Esophagus squamous epithelium (tissue), 5 donors: Measurements from ENCODE around the gene ADAMTS9. TPM values are rescaled to one million over a fixed set of nuclear protein-coding genes. Genes with fewer than 3 reads are reported as not detected.

Experiments used
- DNase-seq: peaks from one replicate; lab custom pipeline; 2025; lab: John Stamatoyannopoulos, UW
- H3K27ac ChIP-seq, 4 donors: fragments of 200-600 bp; sonication (generic); one replicate each; pipeline ENCODE4 v1.5.1; 2016 to 2019; ENCODE audit warnings: mild to moderate bottlenecking in 1 of 4
- H3K27me3 ChIP-seq, 4 donors: fragments of 200-600 bp; sonication (generic); 1 replicate in 3 of 4; 2 replicates in 1 of 4; pipeline versions ENCODE4 v1.5.1 to v1.6.0; 2017 to 2021; ENCODE audit warnings: antibody characterized with exemption in 1 of 4
- H3K36me3 ChIP-seq, 3 donors: fragments of 200-600 bp; sonication (generic); one replicate each; pipeline ENCODE4 v1.5.1; 2016 to 2019
- H3K4me1 ChIP-seq, 3 donors: fragments of 200-600 bp; sonication (generic); one replicate each; pipeline ENCODE4 v1.5.1; 2017 to 2019
- H3K4me3 ChIP-seq, 4 donors: fragments of 200-600 bp; sonication (generic); 1 replicate in 3 of 4; 2 replicates in 1 of 4; pipeline ENCODE4 v1.5.1; 2016 to 2019; ENCODE audit warnings: mild to moderate bottlenecking in 2 of 4, moderate library complexity in 1 of 4
- H3K9me3 ChIP-seq, 3 donors: fragments of 200-600 bp; sonication (generic); one replicate each; pipeline ENCODE4 v1.5.1; 2016 to 2019
- POLR2A ChIP-seq, 4 donors: fragments of 450-650 bp; IDR thresholded peaks; one replicate each; pipeline ENCODE4 v1.6.1; 2017; ENCODE audit warnings: antibody characterized with exemption in 4 of 4, mild to moderate bottlenecking in 4 of 4, moderate library complexity in 3 of 4
- WGBS, 2 donors: methylation state at CpG; one replicate each; pipeline ENCODE4 v1.1.5; 2018; 5-methylcytosine and 5-hydroxymethylcytosine counted together
- intact Hi-C: fragments of 100-400 bp; cut with DNase I; formaldehyde crosslinking; loops from one replicate; pipeline ENCODE4 v1.15.0; 2022
- total RNA-seq, 4 donors: library from RNA; depleted of rRNA; stranded (reverse); fragments of >200 nt; gene quantifications; one replicate each; pipeline ENCODE4 v1.1.0, GENCODE V29; 2016
- TF ChIP-seq, protein P1 (sequence below), 6 experiments: fragments of 450-650 bp in 4 of 6; fragments of 200-600 bp in 2 of 6; sonication (generic) in 2 of 6; IDR thresholded peaks; one replicate each; pipeline ENCODE4 v1.5.1; 2016 to 2019; ENCODE audit warnings: antibody characterized with exemption in 6 of 6, mild to moderate bottlenecking in 4 of 6, moderate library complexity in 4 of 6
- donor health status: DM: yes; HTN: yes; CAD: no.

ADAMTS9 gene
- total RNA-seq, 4 donors from 2014 or later: 3.1 to 15.1 (median 5.9) TPM

DNA sequence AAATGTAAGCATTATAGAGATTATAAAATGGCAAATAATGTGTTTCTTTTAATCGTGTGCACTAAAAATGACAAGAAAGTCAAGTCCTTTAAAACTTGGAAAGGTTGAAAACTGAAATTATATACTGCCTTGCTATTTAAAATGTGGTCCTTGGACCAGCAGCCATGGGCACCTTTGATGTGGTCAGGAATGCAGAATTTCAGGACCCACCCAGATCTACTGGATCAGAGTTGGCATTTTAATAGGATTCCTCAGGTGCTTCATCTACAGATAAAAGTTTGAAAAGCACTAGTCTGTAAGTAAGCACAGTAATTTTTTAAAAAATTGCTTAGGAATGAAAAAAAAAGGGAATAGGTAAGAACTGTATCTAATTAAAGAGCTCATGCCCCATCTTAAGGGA lies 55.8 kb downstream of the ADAMTS9 start:
- intact Hi-C loops: no loop called here
- TF ChIP-seq, protein P1, sequence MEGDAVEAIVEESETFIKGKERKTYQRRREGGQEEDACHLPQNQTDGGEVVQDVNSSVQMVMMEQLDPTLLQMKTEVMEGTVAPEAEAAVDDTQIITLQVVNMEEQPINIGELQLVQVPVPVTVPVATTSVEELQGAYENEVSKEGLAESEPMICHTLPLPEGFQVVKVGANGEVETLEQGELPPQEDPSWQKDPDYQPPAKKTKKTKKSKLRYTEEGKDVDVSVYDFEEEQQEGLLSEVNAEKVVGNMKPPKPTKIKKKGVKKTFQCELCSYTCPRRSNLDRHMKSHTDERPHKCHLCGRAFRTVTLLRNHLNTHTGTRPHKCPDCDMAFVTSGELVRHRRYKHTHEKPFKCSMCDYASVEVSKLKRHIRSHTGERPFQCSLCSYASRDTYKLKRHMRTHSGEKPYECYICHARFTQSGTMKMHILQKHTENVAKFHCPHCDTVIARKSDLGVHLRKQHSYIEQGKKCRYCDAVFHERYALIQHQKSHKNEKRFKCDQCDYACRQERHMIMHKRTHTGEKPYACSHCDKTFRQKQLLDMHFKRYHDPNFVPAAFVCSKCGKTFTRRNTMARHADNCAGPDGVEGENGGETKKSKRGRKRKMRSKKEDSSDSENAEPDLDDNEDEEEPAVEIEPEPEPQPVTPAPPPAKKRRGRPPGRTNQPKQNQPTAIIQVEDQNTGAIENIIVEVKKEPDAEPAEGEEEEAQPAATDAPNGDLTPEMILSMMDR (IDR thresholded peaks at IDR 0.05): no peak
- TF ChIP-seq POLR2A (IDR thresholded peaks at IDR 0.05): no peak
- Histone ChIP-seq H3K27me3 (no peaks in the 10 kb centered on the region), H3K4me3 (no peak overlapping the region), H3K4me1 (no peaks in the 10 kb centered on the region), H3K9me3 (no peaks in the 10 kb centered on the region), H3K27ac (no peak overlapping the region), H3K36me3 (peaks cover 0 to 7% (median 0%) of the 10 kb centered on the region in 3 donors)
- 71 to 72% methylated on average over 1 of the region's 1 CpG for WGBS, 2 donors
- DNase-seq: no peak

DNA sequence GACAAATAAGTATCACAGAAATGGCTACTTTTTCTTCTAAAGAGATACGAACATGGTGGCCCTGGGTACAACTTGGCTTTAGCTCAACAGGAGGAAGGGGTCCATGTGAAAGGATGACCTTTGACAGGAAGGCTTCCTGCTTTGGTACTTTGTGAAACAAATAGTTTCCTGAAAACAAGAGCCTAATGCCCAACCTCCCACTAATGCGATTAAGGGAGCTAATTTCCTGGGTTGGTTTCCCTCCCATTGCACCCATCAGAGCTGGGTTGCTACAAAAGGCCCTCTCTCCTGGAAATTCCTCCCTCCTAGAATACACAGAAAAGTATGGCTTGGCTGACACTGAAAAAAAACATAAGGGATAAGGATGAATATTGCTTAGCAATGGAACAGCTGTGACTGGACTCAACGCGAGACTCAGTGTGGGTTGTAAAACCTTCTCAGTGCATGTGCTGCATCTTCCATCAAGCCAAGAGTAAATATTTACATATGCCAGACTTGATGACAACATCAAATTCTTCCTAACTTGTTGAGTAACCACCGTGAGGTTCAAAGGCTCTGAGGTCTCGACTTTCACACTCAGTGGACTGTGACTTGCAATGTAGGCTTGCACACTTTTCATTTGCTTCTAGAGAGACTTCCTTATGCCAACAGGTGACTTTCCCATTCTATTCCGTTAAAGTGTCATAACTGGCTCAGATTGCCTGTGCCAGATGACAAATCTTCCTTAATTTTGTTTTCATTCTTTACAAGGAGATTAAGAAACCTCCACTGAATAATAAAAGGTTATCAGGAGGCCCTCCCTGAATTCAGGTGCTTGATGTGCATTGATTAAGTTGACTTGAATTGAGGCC lies 60.1 kb downstream of the ADAMTS9 start:
- Histone ChIP-seq H3K4me3 (no peak overlapping the region), H3K27ac (no peak overlapping the region), H3K27me3 (no peaks in the 10 kb centered on the region), H3K4me1 (no peaks in the 10 kb centered on the region), H3K36me3 (peaks cover 0 to 7% (median 0%) of the 10 kb centered on the region in 3 donors), H3K9me3 (no peaks in the 10 kb centered on the region)
- no peak for DNase-seq
- WGBS, 2 donors: 57 to 64% methylated on average over 7 of the region's 7 CpGs
- TF ChIP-seq POLR2A (IDR thresholded peaks at IDR 0.05): no peak
- TF ChIP-seq, protein P1 (IDR thresholded peaks at IDR 0.05): no peak
- intact Hi-C loops: no loop called here

DNA sequence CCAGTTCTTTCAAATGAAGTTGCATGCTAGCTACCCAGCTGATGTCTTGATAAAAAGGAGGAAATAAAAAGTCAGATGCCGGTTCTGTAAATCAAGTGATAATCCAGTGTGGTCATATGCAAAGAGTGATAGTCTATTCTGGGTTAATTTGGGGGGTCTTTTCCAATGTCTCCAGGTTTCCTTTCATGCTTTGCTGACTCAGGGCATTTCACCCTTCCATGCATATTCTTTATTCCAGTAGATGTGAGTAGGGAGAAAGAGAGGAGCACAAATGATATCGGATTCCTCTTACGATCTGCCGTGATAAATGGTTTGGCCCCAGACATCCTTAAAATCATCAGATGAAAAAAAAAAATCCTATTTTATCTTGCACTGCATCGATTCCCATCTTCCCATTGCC lies 60.8 kb downstream of the ADAMTS9 start:
- Histone ChIP-seq H3K4me1 (no peaks in the 10 kb centered on the region), H3K9me3 (no peaks in the 10 kb centered on the region), H3K4me3 (no peak overlapping the region), H3K36me3 (peaks cover 0 to 4% (median 0%) of the 10 kb centered on the region in 3 donors), H3K27me3 (no peaks in the 10 kb centered on the region), H3K27ac (no peak overlapping the region)
- 81 to 89% methylated on average over 5 of the region's 5 CpGs for WGBS, 2 donors
- intact Hi-C loops: no loop called here
- no peak for DNase-seq
- no peak for TF ChIP-seq POLR2A (IDR thresholded peaks at IDR 0.05)
- TF ChIP-seq, protein P1 (IDR thresholded peaks at IDR 0.05): no peak

DNA sequence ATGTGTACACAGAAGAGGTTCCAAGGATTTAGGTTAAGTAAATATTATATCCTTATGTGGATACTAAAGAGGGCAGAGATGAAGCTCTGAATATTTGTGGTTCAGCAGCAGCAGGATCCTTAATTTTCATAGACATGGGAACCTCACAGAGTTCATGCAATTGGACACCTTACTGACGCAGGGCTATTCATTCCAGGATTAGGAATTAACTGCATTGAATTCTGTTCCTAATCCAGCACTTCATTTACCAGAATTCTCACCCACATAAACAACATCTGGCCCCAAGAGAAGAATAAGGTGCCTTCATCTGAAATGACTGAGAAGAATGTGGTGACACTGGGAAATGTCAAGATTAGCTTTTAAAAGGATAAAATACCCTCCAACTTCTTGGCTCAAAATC lies 62.4 kb downstream of the ADAMTS9 start:
- 71 to 73% methylated on average over 1 of the region's 1 CpG for WGBS, 2 donors
- Histone ChIP-seq H3K36me3 (peaks cover 0 to 2% (median 0%) of the 10 kb centered on the region in 3 donors), H3K4me3 (no peak overlapping the region), H3K4me1 (no peaks in the 10 kb centered on the region), H3K9me3 (no peaks in the 10 kb centered on the region), H3K27me3 (no peaks in the 10 kb centered on the region), H3K27ac (no peak overlapping the region)
- no peak for TF ChIP-seq POLR2A (IDR thresholded peaks at IDR 0.05)
- TF ChIP-seq, protein P1 (IDR thresholded peaks at IDR 0.05): no peak
- DNase-seq: no peak
- intact Hi-C loops: no loop called here

DNA sequence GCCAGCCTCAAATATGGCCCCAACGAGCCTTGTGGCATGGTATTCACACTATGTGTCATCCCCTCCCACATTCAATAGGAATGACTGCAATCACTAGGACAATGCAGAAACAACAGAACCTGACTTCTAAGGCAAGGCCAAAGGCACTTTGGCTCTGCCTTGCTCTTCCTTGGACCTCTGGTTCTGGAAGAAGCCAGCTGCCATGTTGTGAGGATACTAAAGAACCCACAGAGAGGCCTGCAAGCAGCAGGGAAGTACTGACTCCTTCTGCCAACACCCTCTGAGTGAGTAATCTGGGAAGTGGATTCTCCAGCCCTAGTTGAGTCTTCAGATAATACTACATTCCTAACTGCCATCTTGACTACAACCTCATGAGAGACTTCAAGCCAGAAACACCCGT lies 64.7 kb downstream of the ADAMTS9 start:
- intact Hi-C loops: no loop called here
- no peaks in the 10 kb centered on the region for H3K4me1 ChIP-seq
- DNase-seq: no peak
- no peaks in the 10 kb centered on the region for H3K27me3 ChIP-seq
- H3K36me3 ChIP-seq: no peaks in the 10 kb centered on the region
- H3K27ac ChIP-seq: no peak overlapping the region
- H3K9me3 ChIP-seq: no peaks in the 10 kb centered on the region
- H3K4me3 ChIP-seq: no peak overlapping the region
- 56 to 81% methylated on average over 2 of the region's 2 CpGs for WGBS, 2 donors
- TF ChIP-seq POLR2A (IDR thresholded peaks at IDR 0.05): no peak
- TF ChIP-seq, protein P1 (IDR thresholded peaks at IDR 0.05): no peak
